ENCODE measurements around the gene MKRN3.

MKRN3 gene

GRCh38 chr15:23565395-23566070 lies at the start of gene MKRN3:
TSS of gene MKRN3 (plus strand) at chr15:23565674. CDS start at chr15:23565783, 109 bp downstream.
- H3K27me3 ChIP-seq = no peaks in the 10 kb centered on the region
- H3K9ac ChIP-seq = peak within 1 kb of the TSS; percentile 87
- peak within 1 kb of the TSS; percentile 98 for H3K27ac ChIP-seq
- no peaks in the 10 kb centered on the region for H3K9me3 ChIP-seq
- no peaks in the 10 kb centered on the region for H4K20me1 ChIP-seq
- peak within 1 kb of the TSS; percentile 82 for H3K4me2 ChIP-seq
- H3K4me1 ChIP-seq = peaks cover 39% of the 10 kb centered on the region
- no peak for TF ChIP-seq Cebpa-rat (IDR thresholded peaks at IDR 0.05)
- H3K36me3 ChIP-seq = no peaks in the 10 kb centered on the region
- peak within 1 kb of the TSS; percentile 65 for H3K4me3 ChIP-seq

GRCh38 chr15:23516866-23517265 lies 48.6 kb upstream of the MKRN3 start:
- Histone ChIP-seq H3K4me3 (no peak overlapping the region), H4K20me1 (no peaks in the 10 kb centered on the region), H3K27ac (no peak overlapping the region), H3K36me3 (no peaks in the 10 kb centered on the region), H3K4me1 (no peaks in the 10 kb centered on the region), H3K9ac (no peak overlapping the region), H3K27me3 (no peaks in the 10 kb centered on the region), H3K9me3 (0 out of 2 replicates have a peak, but pooled peaks cover under 1% of the 10 kb centered on the region), H3K4me2 (no peak overlapping the region)
- TF ChIP-seq Cebpa-rat (IDR thresholded peaks at IDR 0.05) = no peak

DNA sequence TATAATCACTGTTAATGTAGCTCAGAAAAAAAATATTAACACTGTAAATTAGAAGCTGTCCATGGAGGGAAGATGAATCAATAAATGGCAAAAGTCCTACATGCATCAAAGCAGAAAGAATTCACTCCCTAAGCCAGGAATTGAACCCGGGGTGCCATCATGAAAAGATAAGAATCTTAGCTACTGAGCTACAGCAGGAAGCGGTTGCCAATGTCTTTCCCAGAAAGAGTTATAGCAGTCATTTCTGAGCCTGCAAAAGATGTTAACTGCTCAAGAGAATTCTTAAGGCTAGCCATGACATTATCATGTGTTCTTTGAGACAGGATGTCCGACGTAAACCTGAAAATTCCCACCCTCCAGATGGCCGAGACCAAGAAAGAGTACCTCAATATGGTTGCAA lies 47.4 kb upstream of the MKRN3 start:
- Histone ChIP-seq H3K27ac (no peak overlapping the region), H3K4me1 (no peaks in the 10 kb centered on the region), H3K9ac (no peak overlapping the region), H3K4me3 (no peak overlapping the region), H3K27me3 (no peaks in the 10 kb centered on the region), H3K4me2 (no peak overlapping the region), H3K9me3 (no peaks in the 10 kb centered on the region), H4K20me1 (no peaks in the 10 kb centered on the region), H3K36me3 (no peaks in the 10 kb centered on the region)
- TF ChIP-seq Cebpa-rat (IDR thresholded peaks at IDR 0.05) = no peak

- Histone ChIP-seq H3K4me1 (no peaks in the 10 kb centered on the region), H3K27ac (no peak overlapping the region), H3K9ac (no peak overlapping the region), H3K27me3 (no peaks in the 10 kb centered on the region), H3K36me3 (no peaks in the 10 kb centered on the region), H4K20me1 (no peaks in the 10 kb centered on the region), H3K9me3 (no peaks in the 10 kb centered on the region), H3K4me2 (no peak overlapping the region), H3K4me3 (no peak overlapping the region)
- no peak for TF ChIP-seq Cebpa-rat (IDR thresholded peaks at IDR 0.05)
Measured at GRCh38 chr15:23524816-23525215, 40.7 kb upstream of the MKRN3 start.

- peaks cover 6% of the 10 kb centered on the region; the same call in 1 of the 2 replicates for H3K9me3 ChIP-seq
- TF ChIP-seq Cebpa-rat (IDR thresholded peaks at IDR 0.05) = no peak
- no peak overlapping the region for H3K27ac ChIP-seq
- no peaks in the 10 kb centered on the region for H3K27me3 ChIP-seq
- H3K36me3 ChIP-seq = no peaks in the 10 kb centered on the region
- no peaks in the 10 kb centered on the region for H4K20me1 ChIP-seq
- H3K9ac ChIP-seq = no peak overlapping the region
- no peak overlapping the region for H3K4me3 ChIP-seq
- H3K4me1 ChIP-seq = no peaks in the 10 kb centered on the region
- no peak overlapping the region for H3K4me2 ChIP-seq
Measured at GRCh38 chr15:23529891-23530290, 35.6 kb upstream of the MKRN3 start.

DNA sequence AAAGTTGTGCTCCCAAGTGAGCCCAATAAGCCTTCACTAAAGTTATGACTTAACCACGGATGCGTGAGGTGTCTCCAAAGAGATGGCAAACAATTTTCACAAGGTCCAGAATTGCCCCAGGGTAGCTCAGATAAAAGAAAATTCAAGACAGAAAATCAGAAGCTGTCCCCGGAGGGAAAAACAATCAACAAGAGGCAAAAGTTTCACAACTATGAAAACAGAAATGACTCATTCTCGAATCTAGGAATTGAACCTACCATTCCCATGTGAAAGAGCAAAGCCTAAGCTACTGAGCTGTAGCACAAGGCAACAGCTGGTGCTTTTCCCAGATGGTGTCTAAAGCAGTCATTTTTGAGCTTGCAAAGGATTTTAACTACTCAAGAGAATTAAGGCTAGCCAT lies 33.5 kb upstream of the MKRN3 start:
- Histone ChIP-seq H4K20me1 (no peaks in the 10 kb centered on the region), H3K27ac (no peak overlapping the region), H3K4me3 (no peak overlapping the region), H3K36me3 (no peaks in the 10 kb centered on the region), H3K4me1 (peaks cover 12% of the 10 kb centered on the region), H3K9ac (no peak overlapping the region), H3K4me2 (no peak overlapping the region), H3K27me3 (no peaks in the 10 kb centered on the region), H3K9me3 (peaks cover 16% of the 10 kb centered on the region)
- no peak for TF ChIP-seq Cebpa-rat (IDR thresholded peaks at IDR 0.05)

GRCh38 chr15:23536659-23537058 lies 28.8 kb upstream of the MKRN3 start:
- no peak overlapping the region for H3K27ac ChIP-seq

DNA sequence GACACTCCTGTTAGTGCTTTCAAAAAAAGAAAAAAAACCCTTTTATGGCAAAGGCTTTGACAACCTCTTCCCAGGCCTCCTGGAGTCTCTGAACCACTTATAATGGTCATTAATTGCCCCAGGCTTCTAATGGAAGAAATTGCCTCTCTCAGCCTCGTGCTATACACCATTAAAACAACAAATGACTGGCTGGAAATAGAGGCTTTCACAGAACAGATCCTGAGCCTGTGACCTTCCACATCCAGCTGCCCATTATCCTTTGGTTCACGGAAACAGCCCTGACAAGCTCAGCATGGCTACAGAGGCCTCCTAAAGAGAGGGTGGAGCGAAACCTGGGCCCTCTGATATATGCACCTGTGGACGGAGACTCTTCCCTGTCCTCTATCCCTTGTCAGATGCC lies 26.8 kb upstream of the MKRN3 start:
- Histone ChIP-seq H3K27ac (no peak overlapping the region), H3K27me3 (no peaks in the 10 kb centered on the region), H3K4me2 (no peak overlapping the region), H3K4me1 (peaks cover 32% of the 10 kb centered on the region), H3K9me3 (peaks cover 16% of the 10 kb centered on the region), H3K4me3 (no peak overlapping the region), H3K36me3 (no peaks in the 10 kb centered on the region), H4K20me1 (no peaks in the 10 kb centered on the region), H3K9ac (no peak overlapping the region)
- TF ChIP-seq Cebpa-rat (IDR thresholded peaks at IDR 0.05) = no peak

More at GRCh38 chr15:23536659-23537058, 28.8 kb upstream of the MKRN3 start:
- peaks cover 32% of the 10 kb centered on the region for H3K4me1 ChIP-seq
- no peaks in the 10 kb centered on the region for H3K27me3 ChIP-seq
- H3K4me3 ChIP-seq = no peak overlapping the region
- peaks cover 16% of the 10 kb centered on the region for H3K9me3 ChIP-seq
- peak overlapping the region; percentile 64 for H3K4me2 ChIP-seq
- no peak for TF ChIP-seq Cebpa-rat (IDR thresholded peaks at IDR 0.05)
- H3K36me3 ChIP-seq = no peaks in the 10 kb centered on the region
- no peak overlapping the region for H3K9ac ChIP-seq
- H4K20me1 ChIP-seq = no peaks in the 10 kb centered on the region

GRCh38 chr15:23539892-23540291 lies 25.6 kb upstream of the MKRN3 start:
- Histone ChIP-seq H3K9ac (no peak overlapping the region), H3K4me2 (no peak overlapping the region), H3K27me3 (no peaks in the 10 kb centered on the region), H3K27ac (no peak overlapping the region), H3K4me1 (peaks cover 37% of the 10 kb centered on the region), H3K4me3 (no peak overlapping the region), H3K9me3 (peaks cover 9% of the 10 kb centered on the region), H3K36me3 (no peaks in the 10 kb centered on the region), H4K20me1 (no peaks in the 10 kb centered on the region)
- TF ChIP-seq Cebpa-rat (IDR thresholded peaks at IDR 0.05) = no peak

GRCh38 chr15:23546158-23546557 lies 19.3 kb upstream of the MKRN3 start:
- Histone ChIP-seq H3K4me2 (peak overlapping the region; percentile 68), H4K20me1 (no peaks in the 10 kb centered on the region), H3K9ac (no peak overlapping the region), H3K4me1 (peaks cover 36% of the 10 kb centered on the region), H3K27ac (peak overlapping the region; percentile 71), H3K36me3 (no peaks in the 10 kb centered on the region), H3K27me3 (no peaks in the 10 kb centered on the region), H3K9me3 (no peaks in the 10 kb centered on the region; the same call in 1 of the 2 replicates), H3K4me3 (no peak overlapping the region)
- TF ChIP-seq Cebpa-rat (IDR thresholded peaks at IDR 0.05) = no peak
